DND-41 (cell line): ENCODE results near the gene ZNRF2.

Experiments used
- ATAC-seq: fragments of 200-7000 bp; cut with Tn5 transposase; 3 replicates; pipeline ENCODE4 v1.9.1; 2021; ENCODE audit warnings: low read depth; ENCODE audit not compliant: insufficient read depth
- DNase-seq: peaks from one replicate; pipeline ENCODE4 v3.0.0-alpha.2; 2020
- H2AFZ ChIP-seq: 2 replicates; pipeline ENCODE4 v1.6.0; 2012; ENCODE audit warnings: low read depth, low read length
- H3K27ac ChIP-seq: 2 replicates; pipeline ENCODE4 v1.5.1; 2012; ENCODE audit warnings: low read length, inconsistent platforms
- H3K27me3 ChIP-seq: fragments of 200-600 bp; sonication (generic); 2 replicates; pipeline ENCODE4 v1.6.0; 2012; ENCODE audit warnings: low read length, mild to moderate bottlenecking, inconsistent platforms; ENCODE audit not compliant: insufficient read depth, poor library complexity
- H3K36me3 ChIP-seq: 2 replicates; pipeline ENCODE4 v1.5.1; 2012; ENCODE audit warnings: low read length, inconsistent platforms; ENCODE audit not compliant: insufficient read depth
- H3K4me1 ChIP-seq: 2 replicates; pipeline ENCODE4 v1.5.1; 2012; ENCODE audit warnings: mild to moderate bottlenecking, low read length; ENCODE audit not compliant: insufficient read depth
- H3K4me2 ChIP-seq: 2 replicates; pipeline ENCODE4 v1.6.0; 2012; ENCODE audit warnings: mild to moderate bottlenecking, moderate library complexity, low read length, inconsistent platforms; ENCODE audit not compliant: insufficient read depth
- H3K4me3 ChIP-seq, 2 experiments: fragments of 200-600 bp in 1 of 2; shearing (Covaris generic) in 1 of 2; 2 replicates each; pipeline ENCODE4 v1.5.1; 2012 to 2016; ENCODE audit warnings: inconsistent platforms in 2 of 2, low read length in 2 of 2, mild to moderate bottlenecking in 2 of 2, low read depth in 1 of 2, moderate library complexity in 1 of 2
- H3K79me2 ChIP-seq: 2 replicates; pipeline ENCODE4 v1.6.0; 2012; ENCODE audit warnings: low read length, inconsistent platforms; ENCODE audit not compliant: insufficient read depth
- H3K9ac ChIP-seq: 2 replicates; pipeline ENCODE4 v1.6.0; 2012; ENCODE audit warnings: low read depth, mild to moderate bottlenecking, inconsistent platforms, low read length, moderate library complexity
- H3K9me3 ChIP-seq: 2 replicates; pipeline ENCODE4 v1.5.1; 2012; ENCODE audit warnings: low read length, moderate library complexity, mild to moderate bottlenecking, inconsistent platforms; ENCODE audit not compliant: insufficient read depth, severe bottlenecking
- H4K20me1 ChIP-seq: 2 replicates; pipeline ENCODE4 v1.6.0; 2012; ENCODE audit warnings: low read length; ENCODE audit not compliant: insufficient read depth
- EZH2 ChIP-seq: IDR thresholded peaks from 3 replicates; pipeline ENCODE4 v1.6.1; 2012; ENCODE audit warnings: borderline replicate concordance, low read depth, mild to moderate bottlenecking, moderate library complexity, low read length, inconsistent platforms; ENCODE audit not compliant: severe bottlenecking
- TF ChIP-seq, protein P1 (sequence below): IDR thresholded peaks from 2 replicates; pipeline ENCODE4 v1.5.1; 2012; ENCODE audit warnings: borderline replicate concordance, low read length, moderate library complexity, mild to moderate bottlenecking; ENCODE audit not compliant: poor library complexity, severe bottlenecking; ENCODE audit errors: extremely low read depth

The ZNRF2 gene

DNA sequence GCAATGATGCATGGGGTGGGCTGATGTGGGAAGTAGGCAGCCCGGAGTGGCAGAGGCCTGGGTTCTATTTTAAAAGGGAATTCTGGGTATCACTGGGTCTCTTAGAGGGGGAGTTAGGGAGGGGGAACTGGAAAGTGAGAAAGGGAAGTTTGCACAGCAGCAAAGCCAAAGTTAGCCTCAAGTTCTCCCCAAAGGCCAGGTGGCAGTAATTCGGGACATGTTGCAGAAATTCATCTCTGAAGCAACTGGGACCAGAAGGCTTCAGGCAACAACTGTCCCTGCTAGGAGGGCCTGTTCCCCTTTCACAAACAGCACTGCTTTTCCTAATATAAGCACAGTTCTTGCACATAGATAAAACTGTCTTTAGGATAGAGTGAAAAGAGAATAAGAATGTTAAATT, 126.8 kb downstream of the ZNRF2 start:
- no peak for DNase-seq
- peaks cover 13% of the 10 kb centered on the region for H3K9me3 ChIP-seq
- H4K20me1 ChIP-seq, result no peaks in the 10 kb centered on the region
- no peak overlapping the region for H2AFZ ChIP-seq
- no peaks in the 10 kb centered on the region for H3K4me1 ChIP-seq
- ATAC-seq, result no peak
- H3K27me3 ChIP-seq, result no peaks in the 10 kb centered on the region
- peaks cover 4% of the 10 kb centered on the region; the same call in 1 of the 2 replicates for H3K36me3 ChIP-seq
- H3K9ac ChIP-seq, result no peak overlapping the region
- H3K4me2 ChIP-seq, result no peak overlapping the region
- H3K27ac ChIP-seq, result no peak overlapping the region
- H3K79me2 ChIP-seq, result no peaks in the 10 kb centered on the region
- no peak for TF ChIP-seq EZH2
- TF ChIP-seq, protein P1, sequence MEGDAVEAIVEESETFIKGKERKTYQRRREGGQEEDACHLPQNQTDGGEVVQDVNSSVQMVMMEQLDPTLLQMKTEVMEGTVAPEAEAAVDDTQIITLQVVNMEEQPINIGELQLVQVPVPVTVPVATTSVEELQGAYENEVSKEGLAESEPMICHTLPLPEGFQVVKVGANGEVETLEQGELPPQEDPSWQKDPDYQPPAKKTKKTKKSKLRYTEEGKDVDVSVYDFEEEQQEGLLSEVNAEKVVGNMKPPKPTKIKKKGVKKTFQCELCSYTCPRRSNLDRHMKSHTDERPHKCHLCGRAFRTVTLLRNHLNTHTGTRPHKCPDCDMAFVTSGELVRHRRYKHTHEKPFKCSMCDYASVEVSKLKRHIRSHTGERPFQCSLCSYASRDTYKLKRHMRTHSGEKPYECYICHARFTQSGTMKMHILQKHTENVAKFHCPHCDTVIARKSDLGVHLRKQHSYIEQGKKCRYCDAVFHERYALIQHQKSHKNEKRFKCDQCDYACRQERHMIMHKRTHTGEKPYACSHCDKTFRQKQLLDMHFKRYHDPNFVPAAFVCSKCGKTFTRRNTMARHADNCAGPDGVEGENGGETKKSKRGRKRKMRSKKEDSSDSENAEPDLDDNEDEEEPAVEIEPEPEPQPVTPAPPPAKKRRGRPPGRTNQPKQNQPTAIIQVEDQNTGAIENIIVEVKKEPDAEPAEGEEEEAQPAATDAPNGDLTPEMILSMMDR, result no peak
- H3K4me3 ChIP-seq, result no peak overlapping the region

DNA sequence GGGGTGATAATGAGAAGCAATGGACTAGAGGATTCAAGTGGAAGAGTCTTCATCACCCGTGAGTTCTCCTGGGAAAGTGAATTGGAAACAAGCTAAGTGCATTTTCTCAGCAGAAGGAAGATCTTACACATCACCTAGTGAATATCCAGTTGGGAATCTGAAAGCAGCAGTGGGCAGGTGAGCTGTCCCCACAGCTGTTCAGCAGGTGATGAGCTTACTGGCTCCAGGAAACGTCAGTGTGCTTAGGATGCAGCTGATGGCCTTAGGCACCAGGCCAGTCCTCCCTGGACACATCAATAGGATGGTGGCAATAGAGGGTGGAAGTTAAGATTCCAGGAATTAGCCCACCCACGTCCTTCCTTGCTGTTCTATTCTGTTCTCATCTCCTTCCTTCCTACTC, 127.5 kb downstream of the ZNRF2 start:
- H3K9me3 ChIP-seq, result peaks cover 13% of the 10 kb centered on the region
- no peak overlapping the region for H3K27ac ChIP-seq
- TF ChIP-seq, protein P1, result no peak
- no peak for TF ChIP-seq EZH2
- no peak overlapping the region for H3K4me3 ChIP-seq
- H3K36me3 ChIP-seq, result peaks cover 4% of the 10 kb centered on the region; the same call in 1 of the 2 replicates
- no peak overlapping the region for H3K9ac ChIP-seq
- no peaks in the 10 kb centered on the region for H4K20me1 ChIP-seq
- no peak overlapping the region for H3K4me2 ChIP-seq
- H3K27me3 ChIP-seq, result no peaks in the 10 kb centered on the region
- no peaks in the 10 kb centered on the region for H3K79me2 ChIP-seq
- DNase-seq, result no peak
- ATAC-seq, result no peak
- no peak overlapping the region for H2AFZ ChIP-seq
- H3K4me1 ChIP-seq, result no peaks in the 10 kb centered on the region

DNA sequence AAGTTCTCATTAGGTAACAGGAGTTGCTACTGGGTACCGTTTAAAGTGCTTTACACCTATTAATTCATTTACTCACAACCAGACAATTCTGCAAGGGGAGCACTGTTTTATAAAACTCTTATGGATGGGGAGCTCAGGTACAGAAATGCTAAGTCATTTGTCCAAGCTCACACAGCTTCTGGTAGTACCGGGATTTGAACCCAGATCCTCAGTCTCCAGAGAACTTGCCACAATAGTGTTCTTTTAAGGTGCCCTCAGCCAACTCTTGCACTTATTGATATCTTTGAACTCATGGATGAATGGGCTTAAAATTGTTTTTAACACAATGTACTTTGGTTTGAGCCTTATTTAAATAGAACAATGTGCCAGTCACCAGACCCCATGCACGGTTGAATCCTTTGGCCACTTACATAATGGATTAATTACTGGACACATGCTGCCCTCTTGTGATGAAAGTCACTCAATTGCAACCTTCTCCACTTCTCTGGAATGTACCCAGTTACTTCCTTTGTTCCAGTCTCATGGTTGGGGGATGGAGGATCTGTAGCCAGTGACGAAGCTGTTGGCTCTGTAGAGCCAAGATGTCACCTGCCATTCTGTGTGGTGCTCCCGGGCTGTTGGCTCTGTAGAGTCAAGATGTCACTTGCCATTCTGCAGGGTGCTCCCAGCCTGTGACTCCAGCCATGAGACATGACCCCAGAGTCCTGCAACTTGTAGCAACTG, 128.5 kb downstream of the ZNRF2 start:
- no peak overlapping the region for H3K9ac ChIP-seq
- H3K27me3 ChIP-seq, result no peaks in the 10 kb centered on the region
- no peak overlapping the region for H3K4me3 ChIP-seq
- H3K36me3 ChIP-seq, result peaks cover 4% of the 10 kb centered on the region; the same call in 1 of the 2 replicates
- no peaks in the 10 kb centered on the region for H4K20me1 ChIP-seq
- no peaks in the 10 kb centered on the region for H3K79me2 ChIP-seq
- no peak overlapping the region for H3K4me2 ChIP-seq
- no peak overlapping the region for H3K27ac ChIP-seq
- no peak for TF ChIP-seq EZH2
- TF ChIP-seq, protein P1, result peak; percentile 41
- ATAC-seq (no peak), DNase-seq (no peak)
- no peak overlapping the region for H2AFZ ChIP-seq
- H3K9me3 ChIP-seq, result peaks cover 13% of the 10 kb centered on the region
- no peaks in the 10 kb centered on the region for H3K4me1 ChIP-seq
